Chondrocyte (in vitro differentiated cells): ENCODE data around the gene ZNF718. TPM values are rescaled to one million over a fixed set of nuclear protein-coding genes. Genes with fewer than 3 reads are reported as not detected.

Source experiments
- DNase-seq: peaks from one replicate; pipeline ENCODE4 v3.0.0; 2021; ENCODE audit warnings: mixed read lengths, low spot score
- H3K27ac Mint-ChIP-seq: one replicate; pipeline ENCODE4 v1.8.0; 2021; ENCODE audit warnings: mild to moderate bottlenecking, moderate library complexity, mixed read lengths; ENCODE audit not compliant: unreplicated experiment
- H3K27me3 Mint-ChIP-seq: 2 replicates; pipeline ENCODE4 v1.8.0; 2021; ENCODE audit warnings: low read depth, mixed read lengths
- H3K36me3 Mint-ChIP-seq: 2 replicates; pipeline ENCODE4 v1.8.0; 2021; ENCODE audit warnings: low read depth, mixed read lengths
- H3K4me1 Mint-ChIP-seq: 2 replicates; pipeline ENCODE4 v1.8.0; 2021; ENCODE audit warnings: low read depth, mild to moderate bottlenecking, mixed read lengths
- H3K4me3 Mint-ChIP-seq: one replicate; pipeline ENCODE4 v1.8.0; 2021; ENCODE audit warnings: mild to moderate bottlenecking, moderate library complexity, mixed read lengths; ENCODE audit not compliant: unreplicated experiment
- H3K9me3 Mint-ChIP-seq: 2 replicates; pipeline ENCODE4 v1.8.0; 2021; ENCODE audit warnings: low read depth, mixed read lengths
- total RNA-seq: library from RNA; stranded (reverse); gene quantifications from 3 replicates; pipeline ENCODE4 v1.2.1, GENCODE V29; 2021
- TF ChIP-seq, protein P1 (sequence below): fragments of 200-600 bp; sonication (generic); IDR thresholded peaks from 2 replicates; pipeline ENCODE4 v1.5.0; 2021; ENCODE audit warnings: antibody characterized with exemption, mild to moderate bottlenecking, moderate library complexity

Gene ZNF718
- total RNA-seq, 1 donor from 2014 or later, result 3.2 TPM

DNA sequence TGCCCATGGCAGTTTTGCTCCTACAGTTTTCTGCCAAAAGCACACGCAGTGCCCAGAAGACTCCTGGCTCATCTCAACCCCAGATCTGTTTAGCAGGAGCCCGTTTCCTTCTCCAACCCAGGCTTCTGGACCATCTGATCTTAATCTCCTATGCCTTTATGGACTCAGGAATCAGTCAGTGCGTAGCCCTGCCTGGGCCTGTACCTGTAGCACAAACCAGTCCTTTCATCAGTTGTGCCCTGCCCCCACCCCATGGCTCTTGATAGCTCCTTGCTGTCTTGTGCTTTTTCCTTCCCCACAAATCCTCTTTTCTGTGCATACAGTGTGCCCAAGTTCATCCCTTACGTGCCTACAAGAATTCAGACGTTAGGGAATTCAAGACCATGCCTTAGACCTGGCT is 1.5 kb downstream of the ZNF718 start:
- Mint-ChIP-seq H3K4me1 (peaks cover 11% of the 10 kb centered on the region), H3K36me3 (no peaks in the 10 kb centered on the region), H3K27ac (peak overlapping the region; percentile 99), H3K27me3 (no peaks in the 10 kb centered on the region), H3K9me3 (peaks cover 6% of the 10 kb centered on the region), H3K4me3 (peak overlapping the region; percentile 98)
- TF ChIP-seq, protein P1, sequence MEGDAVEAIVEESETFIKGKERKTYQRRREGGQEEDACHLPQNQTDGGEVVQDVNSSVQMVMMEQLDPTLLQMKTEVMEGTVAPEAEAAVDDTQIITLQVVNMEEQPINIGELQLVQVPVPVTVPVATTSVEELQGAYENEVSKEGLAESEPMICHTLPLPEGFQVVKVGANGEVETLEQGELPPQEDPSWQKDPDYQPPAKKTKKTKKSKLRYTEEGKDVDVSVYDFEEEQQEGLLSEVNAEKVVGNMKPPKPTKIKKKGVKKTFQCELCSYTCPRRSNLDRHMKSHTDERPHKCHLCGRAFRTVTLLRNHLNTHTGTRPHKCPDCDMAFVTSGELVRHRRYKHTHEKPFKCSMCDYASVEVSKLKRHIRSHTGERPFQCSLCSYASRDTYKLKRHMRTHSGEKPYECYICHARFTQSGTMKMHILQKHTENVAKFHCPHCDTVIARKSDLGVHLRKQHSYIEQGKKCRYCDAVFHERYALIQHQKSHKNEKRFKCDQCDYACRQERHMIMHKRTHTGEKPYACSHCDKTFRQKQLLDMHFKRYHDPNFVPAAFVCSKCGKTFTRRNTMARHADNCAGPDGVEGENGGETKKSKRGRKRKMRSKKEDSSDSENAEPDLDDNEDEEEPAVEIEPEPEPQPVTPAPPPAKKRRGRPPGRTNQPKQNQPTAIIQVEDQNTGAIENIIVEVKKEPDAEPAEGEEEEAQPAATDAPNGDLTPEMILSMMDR, result no peak
- DNase-seq, result no peak

DNA sequence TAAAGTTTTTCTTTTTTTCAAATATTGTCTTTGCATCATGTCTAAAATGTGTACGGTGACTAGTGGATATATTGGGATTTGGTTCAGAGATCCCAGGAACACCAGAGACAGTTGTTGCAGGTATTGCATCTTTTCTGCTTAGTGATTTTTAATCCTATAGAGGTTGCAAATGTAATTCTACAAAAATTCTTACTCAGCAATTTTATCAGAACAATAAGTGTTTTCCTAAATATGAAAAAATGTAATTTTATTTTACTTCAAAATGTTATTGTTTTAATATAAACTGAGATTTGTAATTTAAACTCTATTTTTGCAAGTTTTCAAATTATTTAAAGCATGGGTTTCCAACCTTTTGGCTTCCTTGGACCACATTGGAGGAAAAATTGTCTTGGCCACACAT is 8.2 kb downstream of the ZNF718 start:
- H3K4me1 Mint-ChIP-seq, result no peaks in the 10 kb centered on the region
- H3K27ac Mint-ChIP-seq, result no peak overlapping the region
- peaks cover 26% of the 10 kb centered on the region for H3K36me3 Mint-ChIP-seq
- H3K4me3 Mint-ChIP-seq, result no peak overlapping the region
- no peaks in the 10 kb centered on the region for H3K27me3 Mint-ChIP-seq
- peaks cover 17% of the 10 kb centered on the region for H3K9me3 Mint-ChIP-seq
- no peak for DNase-seq
- TF ChIP-seq, protein P1, result no peak

DNA sequence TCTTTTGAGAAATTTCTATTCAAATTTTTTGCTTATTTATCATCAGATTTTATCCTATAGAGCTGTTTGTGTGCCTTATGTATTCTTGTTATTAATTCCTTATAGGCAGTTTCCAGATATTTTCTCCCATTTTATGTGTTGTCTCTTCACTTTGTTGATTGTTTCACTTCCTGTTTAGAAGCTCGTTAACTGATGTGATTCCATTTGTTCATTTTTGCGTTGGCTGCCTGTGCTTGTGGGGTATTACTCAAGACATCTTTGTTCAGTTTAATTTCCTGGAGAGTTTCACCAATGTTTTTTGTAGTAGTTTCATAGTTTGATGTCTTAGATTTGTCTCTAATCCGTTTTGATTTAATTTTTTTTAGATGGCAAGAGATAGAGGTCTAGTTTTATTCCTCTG is 14.6 kb downstream of the ZNF718 start:
- no peaks in the 10 kb centered on the region for H3K4me1 Mint-ChIP-seq
- peaks cover 61% of the 10 kb centered on the region for H3K9me3 Mint-ChIP-seq
- peaks cover 69% of the 10 kb centered on the region for H3K36me3 Mint-ChIP-seq
- no peak overlapping the region for H3K4me3 Mint-ChIP-seq
- DNase-seq, result no peak
- TF ChIP-seq, protein P1, result no peak
- H3K27ac Mint-ChIP-seq, result no peak overlapping the region
- H3K27me3 Mint-ChIP-seq, result no peaks in the 10 kb centered on the region

DNA sequence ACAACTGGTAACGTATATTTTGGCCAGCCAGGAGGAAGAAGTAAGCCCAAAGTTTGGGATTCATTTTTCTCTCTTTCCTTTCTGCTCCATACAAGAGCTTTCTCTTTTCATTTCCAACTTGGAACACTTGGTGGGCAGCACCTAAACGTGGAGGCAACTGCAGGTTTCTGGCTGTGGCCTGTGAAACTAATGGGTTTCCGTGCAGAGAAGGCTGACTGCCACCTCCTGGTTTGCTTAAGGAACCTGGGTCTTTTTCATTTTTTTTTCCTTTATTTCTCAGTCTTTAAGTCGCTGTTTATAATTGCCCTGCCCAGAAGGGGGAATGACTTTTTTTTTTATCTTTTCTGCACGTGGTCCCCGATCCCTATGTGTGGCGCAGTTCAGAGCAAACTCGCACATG is 15.4 kb downstream of the ZNF718 start:
- no peak overlapping the region for H3K27ac Mint-ChIP-seq

DNA sequence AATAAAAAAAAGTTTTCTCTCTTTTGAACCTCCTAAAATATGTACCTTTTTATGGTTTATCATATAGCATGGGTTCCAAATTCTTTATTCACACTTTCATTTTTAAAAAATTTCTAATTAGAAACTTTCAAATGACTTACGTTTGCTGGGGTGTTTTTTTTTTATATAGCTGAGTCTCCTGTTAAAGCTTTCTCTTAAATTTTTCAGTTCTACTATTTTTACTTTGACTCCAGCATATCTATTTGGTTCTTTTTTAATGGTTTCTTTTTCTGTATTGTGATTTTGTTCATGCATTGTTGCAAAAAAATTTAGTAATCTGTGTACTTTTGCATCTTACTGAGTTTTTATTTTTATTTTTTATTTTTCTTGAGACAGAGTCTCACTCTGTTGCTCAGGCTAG is 22.3 kb downstream of the ZNF718 start:
- DNase-seq, result no peak
- H3K9me3 Mint-ChIP-seq, result peaks cover 63% of the 10 kb centered on the region
- H3K27ac Mint-ChIP-seq, result no peak overlapping the region
- H3K4me1 Mint-ChIP-seq, result no peaks in the 10 kb centered on the region
- TF ChIP-seq, protein P1, result no peak
- H3K36me3 Mint-ChIP-seq, result peaks cover 52% of the 10 kb centered on the region
- H3K27me3 Mint-ChIP-seq, result no peaks in the 10 kb centered on the region
- H3K4me3 Mint-ChIP-seq, result no peak overlapping the region

More for the DNA sequence above, 15.4 kb downstream of the ZNF718 start:
- TF ChIP-seq, protein P1, result no peak
- H3K4me1 Mint-ChIP-seq, result no peaks in the 10 kb centered on the region
- H3K9me3 Mint-ChIP-seq, result peaks cover 68% of the 10 kb centered on the region
- no peak for DNase-seq
- H3K27me3 Mint-ChIP-seq, result no peaks in the 10 kb centered on the region
- no peak overlapping the region for H3K4me3 Mint-ChIP-seq
- H3K36me3 Mint-ChIP-seq, result peaks cover 71% of the 10 kb centered on the region
